ENCODE data around the gene FNTB.

The FNTB gene

DNA sequence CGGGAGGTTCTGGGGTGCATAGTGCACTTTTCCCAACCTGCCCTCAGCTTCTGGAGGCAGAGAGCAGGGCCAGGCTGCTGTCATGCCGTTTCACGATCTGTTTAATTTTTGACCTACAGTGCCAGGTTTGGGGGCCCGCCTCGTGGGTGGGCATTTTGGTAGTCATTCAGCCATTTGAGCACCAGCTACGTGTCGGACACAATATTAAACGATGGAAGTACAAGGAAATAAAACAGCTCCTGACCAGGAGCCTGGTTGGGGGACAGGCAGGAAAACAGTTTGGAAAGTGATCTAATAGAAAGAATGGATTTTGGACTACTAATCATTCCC lies 708 bp downstream of the FNTB start:
- no peaks in the 10 kb centered on the region for H3K36me3 ChIP-seq (ENCODE audit: control insufficient read depth, insufficient read depth, low read length)
- no peaks in the 10 kb centered on the region for H3K9me3 ChIP-seq (ENCODE audit: control insufficient read depth, insufficient read depth, low read depth, low read length)
- H3K27me3 ChIP-seq (ENCODE audit: control insufficient read depth, insufficient read depth, low read length): peaks cover 12% of the 10 kb centered on the region
- peak overlapping the region; percentile 80 for H3K9ac ChIP-seq (ENCODE audit: low read length)
- peak overlapping the region; percentile 82 for H3K4me3 ChIP-seq (ENCODE audit: low read depth, low read length)
- H3K4me1 ChIP-seq (ENCODE audit: control insufficient read depth, insufficient read depth, low read length): 0 out of 2 replicates have a peak, but pooled peaks cover 5% of the 10 kb centered on the region
- H3K27ac ChIP-seq (ENCODE audit: low read depth, low read length): peak overlapping the region; percentile 15; the same call in 1 of the 2 replicates

DNA sequence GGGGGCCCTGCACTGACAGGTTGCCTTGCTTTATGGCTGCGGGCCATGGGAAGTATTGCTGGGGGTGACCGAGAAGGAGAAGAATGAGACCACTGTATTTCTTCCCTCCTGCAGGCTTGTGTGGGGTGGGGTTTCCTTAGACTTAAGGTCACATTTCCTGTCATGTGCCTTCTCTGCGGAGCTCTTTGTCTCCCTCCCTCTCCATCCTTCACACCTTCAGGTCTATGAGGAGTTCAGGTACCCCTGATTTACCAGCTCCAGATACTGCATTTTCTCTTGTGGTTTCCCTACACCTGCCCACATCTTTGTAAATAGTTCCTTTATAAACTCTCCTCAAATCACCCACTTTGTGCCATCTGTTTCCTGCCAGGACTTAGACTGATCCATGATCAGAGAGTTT lies 3.6 kb downstream of the FNTB start:
- 0 out of 2 replicates have a peak, but pooled peaks cover 5% of the 10 kb centered on the region for H3K4me1 ChIP-seq (ENCODE audit: control insufficient read depth, insufficient read depth, low read length)
- H3K9me3 ChIP-seq (ENCODE audit: control insufficient read depth, insufficient read depth, low read depth, low read length): no peaks in the 10 kb centered on the region
- H3K36me3 ChIP-seq (ENCODE audit: control insufficient read depth, insufficient read depth, low read length): no peaks in the 10 kb centered on the region
- H3K9ac ChIP-seq (ENCODE audit: low read length): no peak overlapping the region
- peaks cover 7% of the 10 kb centered on the region for H3K27me3 ChIP-seq (ENCODE audit: control insufficient read depth, insufficient read depth, low read length)
- no peak overlapping the region for H3K27ac ChIP-seq (ENCODE audit: low read depth, low read length)
- no peak overlapping the region for H3K4me3 ChIP-seq (ENCODE audit: low read depth, low read length)

DNA sequence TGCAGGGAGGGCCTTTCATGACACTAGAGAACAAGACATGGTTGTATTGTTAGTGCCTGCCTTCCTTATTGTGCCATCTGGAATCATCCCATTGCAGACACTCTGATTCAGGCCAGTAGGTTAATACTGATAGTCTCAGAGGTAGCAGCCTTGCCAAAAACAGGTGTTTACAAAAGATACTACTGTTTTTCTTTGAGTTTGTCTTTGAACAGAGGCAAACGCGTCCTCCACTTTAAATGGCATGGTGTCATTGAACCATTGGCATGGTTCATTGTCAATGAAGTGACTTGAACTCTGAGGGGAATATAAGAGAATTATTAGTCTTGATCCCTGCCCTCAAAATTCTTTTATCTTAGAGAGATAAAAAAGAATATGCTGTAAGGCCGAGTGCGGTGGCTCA lies 4.2 kb downstream of the FNTB start:
- Histone ChIP-seq H3K27ac (ENCODE audit: low read depth, low read length) (no peak overlapping the region), H3K9ac (ENCODE audit: low read length) (no peak overlapping the region), H3K4me3 (ENCODE audit: low read depth, low read length) (no peak overlapping the region)

DNA sequence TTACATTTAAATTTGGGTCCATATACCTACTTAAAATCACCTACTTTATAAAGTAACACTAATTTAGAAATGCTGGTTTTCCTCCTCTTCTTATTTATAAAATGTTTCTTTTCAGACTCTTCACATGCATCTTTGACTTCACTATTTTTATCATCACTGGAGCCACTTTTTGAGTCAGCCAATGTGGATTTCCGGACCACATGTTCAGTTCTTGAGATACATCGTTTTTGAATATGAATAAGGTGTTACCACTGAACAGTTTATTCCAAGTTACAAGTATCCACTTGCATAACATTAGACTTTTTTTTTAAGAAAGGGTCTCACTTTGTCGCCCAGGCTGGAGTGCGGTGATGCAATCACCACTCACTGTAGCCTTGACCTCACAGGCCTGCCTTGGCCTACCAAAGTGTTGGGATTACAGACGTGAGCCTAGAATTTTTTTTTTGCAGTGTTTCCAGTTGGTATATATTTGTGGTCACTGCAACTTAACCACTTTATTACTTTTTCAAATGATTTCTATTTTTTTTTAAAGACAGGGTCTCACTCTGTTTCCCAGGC lies 5.7 kb downstream of the FNTB start:
- Histone ChIP-seq H3K9ac (ENCODE audit: low read length) (no peak overlapping the region), H3K36me3 (ENCODE audit: control insufficient read depth, insufficient read depth, low read length) (no peaks in the 10 kb centered on the region), H3K9me3 (ENCODE audit: control insufficient read depth, insufficient read depth, low read depth, low read length) (no peaks in the 10 kb centered on the region), H3K27ac (ENCODE audit: low read depth, low read length) (no peak overlapping the region), H3K4me1 (ENCODE audit: control insufficient read depth, insufficient read depth, low read length) (0 out of 2 replicates have a peak, but pooled peaks cover 7% of the 10 kb centered on the region), H3K27me3 (ENCODE audit: control insufficient read depth, insufficient read depth, low read length) (no peaks in the 10 kb centered on the region), H3K4me3 (ENCODE audit: low read depth, low read length) (no peak overlapping the region)

More for the DNA sequence above, 4.2 kb downstream of the FNTB start:
- Histone ChIP-seq H3K4me1 (ENCODE audit: control insufficient read depth, insufficient read depth, low read length) (0 out of 2 replicates have a peak, but pooled peaks cover 5% of the 10 kb centered on the region), H3K27me3 (ENCODE audit: control insufficient read depth, insufficient read depth, low read length) (peaks cover 4% of the 10 kb centered on the region), H3K9me3 (ENCODE audit: control insufficient read depth, insufficient read depth, low read depth, low read length) (no peaks in the 10 kb centered on the region), H3K36me3 (ENCODE audit: control insufficient read depth, insufficient read depth, low read length) (no peaks in the 10 kb centered on the region)

DNA sequence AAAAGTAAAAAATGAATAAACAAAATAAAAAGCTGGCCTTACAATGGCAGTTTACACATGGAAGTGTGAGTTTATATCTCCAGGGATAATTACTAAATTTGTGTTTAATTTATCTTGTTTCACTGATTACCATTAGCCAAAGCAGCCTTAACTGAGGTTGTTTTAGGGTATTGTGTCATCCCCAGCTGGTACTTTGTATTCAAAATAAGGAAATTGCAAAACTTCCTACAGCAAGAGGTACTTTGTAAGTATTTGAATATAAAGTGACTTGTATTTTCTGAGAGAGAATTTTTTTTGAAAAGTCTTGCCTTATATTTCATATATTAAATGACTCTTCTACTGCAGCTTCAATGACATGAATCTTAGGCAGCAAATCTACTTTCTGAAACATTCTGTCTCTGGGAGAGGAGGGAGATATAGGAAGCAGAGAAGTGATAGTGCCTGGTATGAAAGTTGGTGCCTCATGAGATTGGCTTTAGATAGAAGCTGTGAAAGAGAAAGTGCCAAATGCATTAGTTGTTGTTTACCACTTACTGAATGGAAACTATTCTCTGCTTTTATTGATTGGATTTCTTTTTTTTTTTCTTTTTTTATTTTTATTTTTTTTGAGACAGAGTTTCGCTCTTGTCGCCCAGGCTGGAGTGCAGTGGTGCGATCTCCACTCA lies 6.7 kb downstream of the FNTB start:
- Histone ChIP-seq H3K9me3 (ENCODE audit: control insufficient read depth, insufficient read depth, low read depth, low read length) (no peaks in the 10 kb centered on the region), H3K36me3 (ENCODE audit: control insufficient read depth, insufficient read depth, low read length) (no peaks in the 10 kb centered on the region), H3K27me3 (ENCODE audit: control insufficient read depth, insufficient read depth, low read length) (no peaks in the 10 kb centered on the region), H3K4me1 (ENCODE audit: control insufficient read depth, insufficient read depth, low read length) (peaks cover 17% of the 10 kb centered on the region; the same call in 1 of the 2 replicates), H3K9ac (ENCODE audit: low read length) (no peak overlapping the region), H3K4me3 (ENCODE audit: low read depth, low read length) (no peak overlapping the region), H3K27ac (ENCODE audit: low read depth, low read length) (no peak overlapping the region)

DNA sequence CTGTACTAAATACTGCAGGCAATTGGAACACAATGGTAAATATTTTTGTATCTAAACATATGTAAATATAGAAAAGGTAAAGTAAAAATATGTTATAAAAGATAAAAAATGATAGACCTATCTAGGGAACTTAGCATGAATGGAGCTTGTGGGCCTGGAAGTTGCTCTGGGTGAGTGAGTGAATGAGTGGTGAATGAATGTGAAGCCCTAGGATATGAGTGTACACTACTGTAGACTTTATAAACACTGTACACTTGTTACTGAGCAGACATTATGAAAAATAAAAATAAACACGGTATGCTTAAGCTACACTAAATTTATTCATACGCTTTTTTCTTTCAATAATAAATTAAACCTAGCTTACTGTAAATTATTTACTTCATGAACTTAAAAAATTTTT lies 7.8 kb downstream of the FNTB start:
- Histone ChIP-seq H3K36me3 (ENCODE audit: control insufficient read depth, insufficient read depth, low read length) (no peaks in the 10 kb centered on the region), H3K4me3 (ENCODE audit: low read depth, low read length) (no peak overlapping the region), H3K27me3 (ENCODE audit: control insufficient read depth, insufficient read depth, low read length) (no peaks in the 10 kb centered on the region), H3K4me1 (ENCODE audit: control insufficient read depth, insufficient read depth, low read length) (peaks cover 22% of the 10 kb centered on the region; the same call in 1 of the 2 replicates), H3K9me3 (ENCODE audit: control insufficient read depth, insufficient read depth, low read depth, low read length) (no peaks in the 10 kb centered on the region), H3K27ac (ENCODE audit: low read depth, low read length) (no peak overlapping the region), H3K9ac (ENCODE audit: low read length) (no peak overlapping the region)

DNA sequence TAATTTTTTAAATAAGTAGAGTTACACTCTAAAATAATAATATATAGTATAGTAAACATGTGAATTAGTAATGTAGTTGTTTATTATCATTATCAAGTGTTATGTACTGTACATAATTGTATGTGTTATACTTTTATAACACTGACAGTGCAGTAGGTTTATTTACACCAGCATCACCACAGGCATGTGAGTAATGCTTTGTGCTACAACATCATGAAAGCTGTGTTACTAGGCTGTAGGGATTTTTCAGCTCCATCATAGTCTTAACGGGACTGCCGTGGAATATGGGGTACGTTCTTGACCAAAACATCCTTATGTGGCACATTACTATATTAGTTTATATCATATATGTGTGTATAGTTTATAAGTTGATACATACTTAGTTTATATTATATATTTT lies 8.6 kb downstream of the FNTB start:
- Histone ChIP-seq H3K9me3 (ENCODE audit: control insufficient read depth, insufficient read depth, low read depth, low read length) (no peaks in the 10 kb centered on the region), H3K27ac (ENCODE audit: low read depth, low read length) (no peak overlapping the region), H3K9ac (ENCODE audit: low read length) (no peak overlapping the region), H3K4me1 (ENCODE audit: control insufficient read depth, insufficient read depth, low read length) (peaks cover 17% of the 10 kb centered on the region; the same call in 1 of the 2 replicates), H3K27me3 (ENCODE audit: control insufficient read depth, insufficient read depth, low read length) (no peaks in the 10 kb centered on the region), H3K36me3 (ENCODE audit: control insufficient read depth, insufficient read depth, low read length) (no peaks in the 10 kb centered on the region), H3K4me3 (ENCODE audit: low read depth, low read length) (no peak overlapping the region)

DNA sequence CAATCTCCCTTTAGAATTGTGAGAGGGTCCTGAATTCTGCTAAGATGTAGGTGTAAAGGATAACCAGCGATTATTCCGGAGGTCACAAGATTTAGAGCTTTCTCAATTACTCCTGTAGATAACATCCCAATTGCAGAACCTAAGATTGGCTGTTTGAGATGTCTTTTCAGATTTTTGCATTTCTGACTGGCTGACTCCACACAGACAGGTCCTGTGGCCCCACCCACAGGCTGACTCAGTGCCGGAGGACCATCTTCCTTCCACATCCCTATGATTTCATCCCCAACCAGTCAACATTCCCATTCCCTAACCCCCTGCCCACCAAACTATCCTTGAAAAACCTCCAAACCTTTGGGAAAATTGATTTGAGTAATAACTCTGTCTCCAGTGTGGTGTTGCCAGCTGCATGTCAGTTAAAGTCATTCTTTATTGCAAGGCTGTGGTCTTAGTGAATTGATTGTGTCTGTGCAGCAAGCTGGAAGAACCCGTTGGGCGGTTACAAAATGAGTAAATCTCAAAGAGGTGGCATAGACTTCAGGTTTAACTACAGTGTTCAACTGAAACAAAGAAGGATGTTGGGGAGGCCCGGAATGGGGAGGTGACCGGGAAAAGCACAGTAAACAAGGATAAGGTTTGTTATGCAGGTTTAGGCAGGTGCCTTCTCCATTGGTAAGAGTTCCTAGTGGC lies 10.6 kb downstream of the FNTB start:
- Histone ChIP-seq H3K27ac (ENCODE audit: low read depth, low read length) (no peak overlapping the region), H3K4me3 (ENCODE audit: low read depth, low read length) (no peak overlapping the region), H3K9me3 (ENCODE audit: control insufficient read depth, insufficient read depth, low read depth, low read length) (no peaks in the 10 kb centered on the region), H3K36me3 (ENCODE audit: control insufficient read depth, insufficient read depth, low read length) (no peaks in the 10 kb centered on the region), H3K4me1 (ENCODE audit: control insufficient read depth, insufficient read depth, low read length) (peaks cover 17% of the 10 kb centered on the region; the same call in 1 of the 2 replicates), H3K27me3 (ENCODE audit: control insufficient read depth, insufficient read depth, low read length) (no peaks in the 10 kb centered on the region), H3K9ac (ENCODE audit: low read length) (no peak overlapping the region)

DNA sequence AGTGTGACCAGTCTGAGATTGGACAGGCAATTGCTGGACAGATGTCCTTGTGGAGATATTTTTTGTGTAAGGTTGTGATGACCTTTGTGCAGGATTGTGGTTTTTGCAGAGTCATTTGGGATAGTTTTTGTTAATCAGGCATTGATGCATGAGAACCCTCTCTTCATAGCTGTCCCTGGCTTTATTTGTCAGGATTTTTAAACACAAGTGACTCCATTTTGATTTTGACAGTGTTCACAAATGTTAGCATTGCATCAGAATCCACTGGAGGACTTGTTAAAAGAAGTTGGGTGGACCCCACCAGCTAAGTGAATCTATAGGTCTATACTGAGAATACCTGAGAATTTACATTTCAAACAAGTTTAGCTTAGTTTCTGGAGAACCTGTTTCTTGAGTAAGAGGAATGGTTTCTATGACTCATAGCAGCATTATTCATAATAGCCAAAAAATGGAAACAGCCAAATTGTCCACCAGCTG lies 11.8 kb downstream of the FNTB start:
- H3K4me3 ChIP-seq (ENCODE audit: low read depth, low read length): no peak overlapping the region
- peaks cover 18% of the 10 kb centered on the region; the same call in 1 of the 2 replicates for H3K4me1 ChIP-seq (ENCODE audit: control insufficient read depth, insufficient read depth, low read length)
- H3K9ac ChIP-seq (ENCODE audit: low read length): no peak overlapping the region
- H3K9me3 ChIP-seq (ENCODE audit: control insufficient read depth, insufficient read depth, low read depth, low read length): no peaks in the 10 kb centered on the region
- no peaks in the 10 kb centered on the region for H3K36me3 ChIP-seq (ENCODE audit: control insufficient read depth, insufficient read depth, low read length)
- no peak overlapping the region for H3K27ac ChIP-seq (ENCODE audit: low read depth, low read length)
- H3K27me3 ChIP-seq (ENCODE audit: control insufficient read depth, insufficient read depth, low read length): no peaks in the 10 kb centered on the region

DNA sequence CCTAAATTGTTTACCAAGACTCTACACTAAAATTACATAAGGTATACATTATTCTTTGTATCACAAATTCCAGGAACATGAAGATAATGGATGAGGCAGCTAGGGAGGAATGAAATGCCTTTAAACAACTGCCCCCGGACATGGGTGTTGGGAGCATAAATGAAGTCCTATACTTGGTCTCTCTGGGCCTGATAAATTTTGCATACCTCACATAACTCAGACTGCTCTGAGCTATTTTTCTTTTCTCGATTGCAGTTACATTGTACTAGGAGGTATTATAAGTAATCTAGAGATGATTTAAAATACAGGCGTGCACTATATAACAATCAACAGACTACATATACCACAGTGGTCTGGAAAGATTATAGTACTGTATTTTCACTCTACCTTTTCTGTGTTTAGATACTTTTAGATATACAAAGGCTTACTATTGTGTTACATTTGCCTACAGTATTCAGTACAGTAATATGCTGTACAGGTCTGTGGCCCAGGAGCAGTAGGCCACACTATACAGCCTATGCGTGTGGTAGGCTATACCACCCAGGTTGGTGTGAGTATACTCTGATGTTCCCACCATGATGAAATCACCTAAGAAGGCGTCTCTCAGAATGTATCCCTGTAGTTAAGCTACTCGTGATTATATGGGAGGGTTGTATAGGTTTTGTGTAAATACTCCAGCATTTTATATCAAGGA lies 14.3 kb downstream of the FNTB start:
- Histone ChIP-seq H3K4me3 (ENCODE audit: low read depth, low read length) (no peak overlapping the region), H3K9ac (ENCODE audit: low read length) (no peak overlapping the region), H3K36me3 (ENCODE audit: control insufficient read depth, insufficient read depth, low read length) (no peaks in the 10 kb centered on the region), H3K27ac (ENCODE audit: low read depth, low read length) (no peak overlapping the region), H3K9me3 (ENCODE audit: control insufficient read depth, insufficient read depth, low read depth, low read length) (no peaks in the 10 kb centered on the region), H3K27me3 (ENCODE audit: control insufficient read depth, insufficient read depth, low read length) (no peaks in the 10 kb centered on the region), H3K4me1 (ENCODE audit: control insufficient read depth, insufficient read depth, low read length) (peaks cover 23% of the 10 kb centered on the region)

DNA sequence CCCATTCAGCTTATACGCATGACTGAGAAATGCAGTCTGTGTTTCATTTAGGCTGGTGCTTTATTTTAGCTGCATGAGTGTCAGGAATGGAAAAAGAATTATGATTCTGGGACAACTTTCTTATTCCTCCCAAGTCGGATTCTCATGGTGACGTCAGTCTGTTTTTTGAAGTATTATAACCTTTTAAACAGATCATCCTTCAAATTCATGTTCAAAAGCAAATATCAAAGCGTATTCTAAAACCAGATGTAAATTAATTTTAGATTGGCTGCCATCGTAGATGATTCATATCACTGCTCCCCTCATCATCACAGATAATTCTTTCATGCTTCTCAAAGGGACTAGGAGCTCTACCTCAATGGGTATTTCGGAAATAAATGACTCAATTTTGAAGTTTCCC lies 15.0 kb downstream of the FNTB start:
- peaks cover 28% of the 10 kb centered on the region for H3K4me1 ChIP-seq (ENCODE audit: control insufficient read depth, insufficient read depth, low read length)
- no peak overlapping the region for H3K27ac ChIP-seq (ENCODE audit: low read depth, low read length)
- H3K27me3 ChIP-seq (ENCODE audit: control insufficient read depth, insufficient read depth, low read length): no peaks in the 10 kb centered on the region

More for the DNA sequence above, 15.0 kb downstream of the FNTB start:
- no peaks in the 10 kb centered on the region for H3K9me3 ChIP-seq (ENCODE audit: control insufficient read depth, insufficient read depth, low read depth, low read length)
- H3K4me3 ChIP-seq (ENCODE audit: low read depth, low read length): no peak overlapping the region
- H3K36me3 ChIP-seq (ENCODE audit: control insufficient read depth, insufficient read depth, low read length): no peaks in the 10 kb centered on the region
- no peak overlapping the region for H3K9ac ChIP-seq (ENCODE audit: low read length)

Data from HUES6 (cell line).